GM12878 (cell line): ENCODE data around the gene FTCDNL1. TPM values are rescaled to one million over a fixed set of nuclear protein-coding genes. Genes with fewer than 3 reads are reported as not detected.

Experiments
- ATAC-seq: fragments of 200-7000 bp; cut with Tn5 transposase; 3 replicates; pipeline ENCODE4 v1.9.1; 2020; ENCODE audit warnings: mild to moderate bottlenecking, moderate library complexity
- BruUV-seq: library from RNA; stranded (reverse); fragments of 400-500 nt; replicated peaks from 2 replicates; lab custom pipeline; 2021; lab: Mats Ljungman, UMichigan
- CTCF ChIA-PET: fragments of 300-600 bp; sonication (Branson Sonifier 250); formaldehyde crosslinking; extraction: SDS; loops from one replicate; lab custom pipeline; 2021; ENCODE audit warnings: inconsistent platforms; lab: Yijun Ruan, JAX
- POLR2A ChIA-PET: fragments of 350-600 bp; formaldehyde crosslinking; extraction: SDS; loops from one replicate; lab custom pipeline; 2021; ENCODE audit warnings: inconsistent platforms; lab: Charles Lee
- RAD21 ChIA-PET: fragments of 300-600 bp; sonication (Branson Sonifier 250); formaldehyde crosslinking; loops from one replicate; lab custom pipeline; 2023; ENCODE audit warnings: antibody characterized with exemption; ENCODE audit not compliant: unreplicated experiment; lab: Charles Lee
- SMC1A ChIA-PET: fragments of 300-600 bp; sonication (Branson Sonifier 250); formaldehyde crosslinking; loops from one replicate; lab custom pipeline; 2023; ENCODE audit not compliant: unreplicated experiment, uncharacterized antibody; lab: Charles Lee
- DNase-seq: peaks from one replicate; pipeline ENCODE4 v3.0.0-alpha.2; 2011; ENCODE audit warnings: low read depth, low spot score
- FAIRE-seq: peaks from 3 replicates; lab custom pipeline; 2011; peaks lifted over from hg19 to GRCh38; lab: Jason Lieb, UNC
- H2AFZ ChIP-seq: 2 replicates; pipeline ENCODE4 v1.6.0; 2011; ENCODE audit warnings: low read depth, low read length, control low read depth; ENCODE audit not compliant: control insufficient read depth
- H3K27ac ChIP-seq: 2 replicates; pipeline ENCODE4 v1.5.1; 2011; ENCODE audit warnings: control low read depth; ENCODE audit not compliant: control insufficient read depth, insufficient read depth
- H3K27me3 ChIP-seq, 2 experiments: replicated peaks in 1 of 2; 2 replicates each; pipeline versions ENCODE4 v1.6.0 to v1.6.1; 2011; ENCODE audit warnings: low read length in 1 of 2; ENCODE audit not compliant: control insufficient read depth in 2 of 2, insufficient read depth in 2 of 2
- H3K36me3 ChIP-seq, 2 experiments: 2 replicates each; pipeline ENCODE4 v1.5.1; 2011; ENCODE audit warnings: low read length in 1 of 2; ENCODE audit not compliant: control insufficient read depth in 2 of 2, insufficient read depth in 2 of 2
- H3K4me1 ChIP-seq: 2 replicates; pipeline ENCODE4 v1.6.1; 2011; ENCODE audit warnings: mild to moderate bottlenecking, low read length, moderate library complexity, mixed read lengths; ENCODE audit not compliant: control insufficient read depth, insufficient read depth
- H3K4me2 ChIP-seq: 2 replicates; pipeline ENCODE4 v1.6.0; 2011; ENCODE audit warnings: control low read depth; ENCODE audit not compliant: control insufficient read depth, insufficient read depth
- H3K4me3 ChIP-seq: fragments of 200-600 bp; sonication (generic); 2 replicates; pipeline ENCODE4 v1.5.1; 2016
- H3K79me2 ChIP-seq: 2 replicates; pipeline ENCODE4 v1.6.0; 2011; ENCODE audit warnings: low read length; ENCODE audit not compliant: control insufficient read depth, insufficient read depth
- H3K9ac ChIP-seq: 2 replicates; pipeline ENCODE4 v1.8.0; 2011; ENCODE audit warnings: low read length, control low read depth, mixed read lengths; ENCODE audit not compliant: control insufficient read depth, insufficient read depth
- H3K9me3 ChIP-seq: replicated peaks from 3 replicates; pipeline ENCODE4 v1.5.1; 2011; ENCODE audit warnings: mild to moderate bottlenecking, low read length; ENCODE audit not compliant: control insufficient read depth, insufficient read depth
- H4K20me1 ChIP-seq: 2 replicates; pipeline ENCODE4 v1.6.0; 2011; ENCODE audit not compliant: control insufficient read depth, insufficient read depth
- ATF3 ChIP-seq: IDR thresholded peaks from 2 replicates; pipeline ENCODE4 v1.6.1; 2011; ENCODE audit warnings: low read depth, mild to moderate bottlenecking, low read length, moderate library complexity, borderline replicate concordance; ENCODE audit errors: extremely low read depth
- CBFB ChIP-seq: IDR thresholded peaks from 2 replicates; pipeline ENCODE4 v1.6.1; 2016; ENCODE audit warnings: antibody characterized with exemption, low read depth
- MYC ChIP-seq: IDR thresholded peaks from 2 replicates; pipeline ENCODE4 v1.6.1; 2011; ENCODE audit warnings: mild to moderate bottlenecking, low read length, moderate library complexity, inconsistent platforms; ENCODE audit not compliant: insufficient read depth, insufficient replicate concordance, insufficient read length, severe bottlenecking
- PAX5 ChIP-seq: IDR thresholded peaks from 2 replicates; pipeline ENCODE4 v1.6.1; 2011; ENCODE audit warnings: low read depth, low read length, borderline replicate concordance
- RCOR1 ChIP-seq: conservative IDR thresholded peaks from 2 replicates; pipeline ENCODE4 v1.6.1; 2012; ENCODE audit warnings: low read depth, low read length, improper control_type of control experiment
- SKIL ChIP-seq: fragments of 450-650 bp; IDR thresholded peaks from 2 replicates; pipeline ENCODE4 v1.6.1; 2017; ENCODE audit warnings: mild to moderate bottlenecking, low read depth, inconsistent platforms; ENCODE audit not compliant: poor library complexity, severe bottlenecking
- TAF1 ChIP-seq: IDR thresholded peaks from 2 replicates; pipeline ENCODE4 v1.6.1; 2011; ENCODE audit warnings: mild to moderate bottlenecking, low read depth, low read length, borderline replicate concordance
- ZBED1 ChIP-seq: IDR thresholded peaks from 2 replicates; pipeline ENCODE4 v1.6.1; 2016; ENCODE audit warnings: borderline replicate concordance
- WGBS: methylation state at CpG from one replicate; pipeline ENCODE4 v1.1.6; 2016; ENCODE audit warnings: low lambda C conversion rate; ENCODE audit not compliant: insufficient replicate concordance, insufficient coverage; ENCODE audit errors: missing lambda C conversion rate; 5-methylcytosine and 5-hydroxymethylcytosine counted together
- in situ Hi-C: fragments of 300-500 bp; cut with MboI; formaldehyde crosslinking; loops from 9 replicates; pipeline ENCODE4 v1.14.3; 2018; ENCODE audit warnings: mixed read lengths
- intact Hi-C: fragments of 100-400 bp; cut with micrococcal nuclease; formaldehyde crosslinking; loops from one replicate; pipeline ENCODE4 v1.14.2; 2022; ENCODE audit not compliant: unreplicated experiment
- polyA plus RNA-seq, 11 experiments: library from polyadenylated mRNA; depleted of rRNA in 4 of 11; unstranded in 6 of 11; stranded (reverse) in 5 of 11; fragments of >200 nt; fragmentation: Nextera tagmentation in 4 of 11; fragmentation: Illumina TruSeq in 1 of 11; extraction: Ambion mirVana in 4 of 11; extraction: Trizol in 1 of 11; gene quantifications; 1 replicate in 1 of 11; 2 replicates in 10 of 11; pipeline versions ENCODE4 v1.2.1 to v1.2.3, GENCODE V29; 2011 to 2016; ENCODE audit warnings: inconsistent platforms in 2 of 11, missing spikeins in 2 of 11, low read depth in 1 of 11
- total RNA-seq, 4 experiments: library from RNA; depleted of rRNA in 3 of 4; stranded (reverse); fragments of >200 nt in 3 of 4; fragmentation: Illumina TruSeq in 1 of 4; extraction: Trizol in 1 of 4; gene quantifications; 2 replicates each; pipeline versions ENCODE4 v1.2.1 to v1.2.3, GENCODE V29; 2013 to 2021

The FTCDNL1 gene
- total and polyA plus RNA-seq, 10 of the 15 experiments (the other 5 are each of a cell fraction or from before 2014, with no cell fraction given) = 0.15 to 3.9 (median 2.0) TPM

DNA sequence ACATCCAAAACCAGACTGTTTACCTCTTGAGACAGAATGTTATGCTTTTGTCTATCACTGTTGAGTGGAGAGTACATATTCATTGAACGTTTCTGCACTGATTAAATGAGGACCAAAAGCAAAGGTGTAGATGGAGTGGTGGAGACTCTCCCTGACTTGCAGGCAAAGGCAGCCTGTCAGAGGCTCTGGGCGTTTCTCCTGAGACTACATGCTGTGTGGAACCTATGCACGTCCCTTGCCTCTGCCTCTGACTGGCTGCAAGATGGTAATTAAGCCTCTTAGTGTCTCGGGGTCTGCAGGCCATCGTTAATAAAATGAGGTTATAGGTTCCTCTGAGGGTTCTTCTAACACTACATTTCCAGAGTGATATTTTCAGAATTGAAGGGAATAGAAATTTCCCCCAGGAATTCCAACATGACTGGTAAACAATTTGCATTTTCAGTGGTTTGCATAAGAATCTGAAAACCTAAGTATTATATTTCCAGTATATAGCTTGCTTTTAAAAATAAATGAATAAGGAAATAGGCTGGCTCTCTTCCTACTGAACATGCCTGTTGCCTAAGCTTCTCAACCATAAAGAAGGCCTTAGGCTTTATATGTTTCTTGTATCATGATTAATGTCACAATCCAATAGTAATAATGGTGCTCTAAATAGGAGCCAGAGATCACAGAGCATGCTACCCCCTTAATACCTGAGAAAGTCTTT lies 107.4 kb downstream of the FTCDNL1 start:
- ChIA-PET RAD21 (no interaction called here), POLR2A (no interaction called here)
- ATAC-seq = no peak
- no peak overlapping the region for H3K4me2 ChIP-seq
- H3K27ac ChIP-seq = no peak overlapping the region
- no peaks in the 10 kb centered on the region for H4K20me1 ChIP-seq
- in situ Hi-C loops = loop anchor here (5.0 kb wide), 1 partner anchor 1431 kb away; no protein-coding TSS in a partner anchor
- H3K36me3 ChIP-seq = no peaks in the 10 kb centered on the region
- BruUV-seq = no TSS peak
- no peak for DNase-seq
- no peaks in the 10 kb centered on the region for H3K4me1 ChIP-seq
- H3K79me2 ChIP-seq = no peaks in the 10 kb centered on the region
- H2AFZ ChIP-seq = no peak overlapping the region
- FAIRE-seq = no peak
- no peaks in the 10 kb centered on the region for H3K9me3 ChIP-seq
- TF ChIP-seq RCOR1 (no peak), TAF1 (no peak), SKIL (no peak), PAX5 (no peak), MYC (no peak), ZBED1 (no peak), CBFB (no peak), ATF3 (no peak)
- TF ChIP-seq, all 136 proteins: peak for 0
- ChIA-PET CTCF (interaction anchor here (1.1 kb wide), 2 partner anchors 8 to 1430 kb away, joined by 3 to 5 read pairs; no protein-coding TSS in a partner anchor), SMC1A (interaction anchor here (1.4 to 1.5 kb wide), 2 partner anchors 11 to 258 kb away, joined by 3 read pairs; no protein-coding TSS in a partner anchor)
- Histone ChIP-seq H3K9ac (no peak overlapping the region), H3K27me3 (no peaks in the 10 kb centered on the region), H3K4me3 (no peak overlapping the region)
- intact Hi-C loops = no loop called here
- 0% methylated on average over 5 of the region's 5 CpGs for WGBS
